ENCODE results near the gene COQ4.

DNA sequence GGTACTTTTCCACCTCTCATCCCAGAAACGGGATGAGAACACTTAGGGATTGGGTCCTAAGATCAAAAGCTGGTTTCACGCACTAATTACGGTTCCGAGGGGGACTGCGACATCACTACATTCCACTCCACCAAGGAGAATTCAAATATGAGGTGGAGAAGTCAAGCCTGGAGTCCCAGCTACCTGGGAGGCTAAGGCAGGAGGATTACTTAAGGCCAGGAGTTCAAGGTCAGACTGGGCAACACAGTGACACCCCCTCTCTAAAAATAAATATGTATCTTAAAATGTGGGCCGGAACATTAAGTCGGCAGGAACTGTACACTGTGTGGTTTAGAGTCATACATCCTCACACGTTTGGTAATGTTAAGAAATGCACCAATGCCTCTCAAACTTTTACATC lies 48.4 kb upstream of the COQ4 start:
- TF ChIP-seq, protein P1, sequence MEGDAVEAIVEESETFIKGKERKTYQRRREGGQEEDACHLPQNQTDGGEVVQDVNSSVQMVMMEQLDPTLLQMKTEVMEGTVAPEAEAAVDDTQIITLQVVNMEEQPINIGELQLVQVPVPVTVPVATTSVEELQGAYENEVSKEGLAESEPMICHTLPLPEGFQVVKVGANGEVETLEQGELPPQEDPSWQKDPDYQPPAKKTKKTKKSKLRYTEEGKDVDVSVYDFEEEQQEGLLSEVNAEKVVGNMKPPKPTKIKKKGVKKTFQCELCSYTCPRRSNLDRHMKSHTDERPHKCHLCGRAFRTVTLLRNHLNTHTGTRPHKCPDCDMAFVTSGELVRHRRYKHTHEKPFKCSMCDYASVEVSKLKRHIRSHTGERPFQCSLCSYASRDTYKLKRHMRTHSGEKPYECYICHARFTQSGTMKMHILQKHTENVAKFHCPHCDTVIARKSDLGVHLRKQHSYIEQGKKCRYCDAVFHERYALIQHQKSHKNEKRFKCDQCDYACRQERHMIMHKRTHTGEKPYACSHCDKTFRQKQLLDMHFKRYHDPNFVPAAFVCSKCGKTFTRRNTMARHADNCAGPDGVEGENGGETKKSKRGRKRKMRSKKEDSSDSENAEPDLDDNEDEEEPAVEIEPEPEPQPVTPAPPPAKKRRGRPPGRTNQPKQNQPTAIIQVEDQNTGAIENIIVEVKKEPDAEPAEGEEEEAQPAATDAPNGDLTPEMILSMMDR (IDR thresholded peaks at IDR 0.05; ENCODE audit: insufficient read depth, low read depth, low read length): no peak
- TF ChIP-seq EZH2 (IDR thresholded peaks at IDR 0.05; ENCODE audit: insufficient read depth, low read length): no peak
